Activated CD8-positive, alpha-beta memory T cell treated with anti-CD3 and anti-CD28 coated beads, Interleukin-2, amount 50 U/mL, for 4 hours (primary cell): Measurements from ENCODE around the gene ZDHHC13.

Experiments
- DNase-seq: peaks from one replicate; pipeline ENCODE4 v3.0.0-alpha.2; 2020

Gene ZDHHC13

GRCh38 chr11:19173004-19173689, 56.2 kb downstream of the ZDHHC13 start:
- no peak for DNase-seq

DNA sequence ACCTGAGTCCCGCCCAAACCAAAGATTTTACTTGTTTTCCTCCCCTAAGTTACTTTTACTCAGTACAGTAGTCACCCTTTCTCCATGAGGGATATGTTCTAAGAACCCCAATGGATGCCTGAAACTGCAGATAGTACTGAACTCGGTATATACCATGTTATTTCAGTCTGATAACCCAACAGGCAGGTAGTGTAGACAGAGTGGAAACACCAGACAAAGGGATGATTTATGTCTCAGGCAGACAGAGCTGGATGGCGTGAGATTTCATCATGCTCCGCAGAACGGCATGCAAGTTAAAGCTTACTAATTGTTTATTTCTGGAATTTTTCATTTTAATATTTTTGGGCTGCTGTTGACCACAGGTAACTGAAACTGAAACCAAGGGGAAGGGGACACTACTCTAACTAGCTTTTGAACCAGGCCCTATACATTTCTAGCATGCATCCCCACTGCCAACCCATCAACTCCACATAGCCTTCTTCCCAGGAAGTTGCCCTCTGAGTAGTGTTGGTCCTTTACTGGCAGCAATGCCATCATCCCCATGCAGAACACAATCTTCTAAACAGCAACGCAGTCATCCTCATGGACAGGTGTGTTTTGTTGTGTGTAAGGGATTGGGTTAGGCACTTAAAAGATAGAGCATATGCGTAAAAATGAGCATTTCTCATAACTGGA, 57.1 kb downstream of the ZDHHC13 start:
- DNase-seq = no peak

DNA sequence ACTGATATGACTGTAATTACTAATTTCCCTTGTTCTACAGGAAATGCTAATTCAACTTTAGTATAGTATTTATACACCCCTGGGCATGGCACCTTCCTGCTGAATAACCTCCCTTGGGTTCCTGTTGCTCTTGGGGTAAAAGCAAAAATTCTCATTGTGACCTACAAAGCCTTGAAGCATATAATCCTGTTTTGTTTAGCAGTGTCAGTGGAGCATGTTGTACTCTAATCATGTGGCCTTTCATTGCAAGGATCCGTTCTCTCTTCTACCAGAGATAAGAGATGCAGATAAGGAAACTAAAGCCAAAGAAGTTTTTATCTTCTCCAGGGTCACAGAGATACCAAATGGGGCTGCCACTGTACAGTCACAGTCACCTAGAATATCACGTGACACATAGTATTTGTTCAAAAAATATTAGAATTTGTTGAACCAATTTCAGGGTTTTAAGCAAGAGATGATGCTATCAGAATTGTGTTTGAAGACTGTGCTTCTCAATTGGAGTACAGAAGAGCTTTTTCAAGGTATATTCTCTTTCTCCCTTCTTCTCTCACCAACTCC, 59.7 kb downstream of the ZDHHC13 start:
- DNase-seq = no peak

- no peak for DNase-seq
These were observed 64.7 kb downstream of the ZDHHC13 start for GRCh38 chr11:19181531-19182261.

GRCh38 chr11:19183646-19184045, 66.7 kb downstream of the ZDHHC13 start:
- DNase-seq = no peak

- no peak for DNase-seq
These were observed 68.1 kb downstream of the ZDHHC13 start for GRCh38 chr11:19185036-19185435.

- DNase-seq = no peak
These were observed 68.6 kb downstream of the ZDHHC13 start for GRCh38 chr11:19185516-19186052.

GRCh38 chr11:19187114-19187832, 70.3 kb downstream of the ZDHHC13 start:
- DNase-seq = no peak

GRCh38 chr11:19187833-19188258, 70.9 kb downstream of the ZDHHC13 start:
- DNase-seq = no peak

DNA sequence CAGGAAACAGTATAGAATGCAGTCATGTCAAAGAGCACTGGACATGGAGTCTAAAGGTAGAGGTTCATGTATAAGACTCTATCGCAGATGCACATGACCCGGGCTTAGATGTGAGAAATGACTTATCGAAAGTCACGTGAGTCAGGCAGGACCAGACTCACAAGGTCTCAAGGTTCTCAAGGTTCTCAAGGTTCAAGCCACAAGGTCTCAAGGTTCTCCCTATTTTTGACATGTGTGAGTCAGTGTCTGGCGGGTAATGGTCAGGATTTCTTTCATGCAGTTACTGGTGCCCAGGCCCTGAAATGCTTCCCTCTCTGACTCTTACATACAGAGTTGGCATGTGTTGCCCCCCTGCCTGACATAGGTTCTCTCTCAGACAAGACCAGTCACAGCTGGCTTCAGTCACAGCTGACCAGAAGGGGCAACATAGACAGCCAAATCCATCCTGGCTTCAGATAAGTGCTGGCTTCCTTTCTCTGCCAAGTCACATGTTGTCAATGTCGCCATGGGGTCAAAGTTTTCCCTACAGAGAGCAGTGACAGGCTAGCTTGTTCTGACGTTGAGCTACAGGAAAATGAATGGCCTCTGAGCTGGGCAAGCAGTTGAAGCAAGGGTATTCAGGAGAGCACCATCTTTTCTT, 74.7 kb downstream of the ZDHHC13 start:
- no peak for DNase-seq

DNA sequence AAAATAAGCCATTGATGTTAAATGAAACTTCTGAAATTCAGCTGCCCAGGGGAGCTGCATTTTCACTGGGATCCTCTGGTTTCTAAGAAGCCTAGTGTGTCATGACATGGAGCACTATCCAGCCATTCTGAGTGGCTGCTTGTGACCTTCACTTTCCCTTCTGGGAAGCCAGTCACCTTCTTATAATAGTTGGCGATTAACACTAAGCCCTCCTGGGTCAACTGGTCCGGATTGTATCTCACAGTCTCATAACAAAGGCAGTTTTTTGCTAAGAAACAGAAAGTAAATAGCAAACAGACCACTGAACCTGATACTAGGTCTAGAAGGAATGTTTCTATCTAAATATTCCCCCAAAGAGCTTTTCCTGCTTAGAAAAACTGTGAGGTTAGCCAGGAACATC, 76.9 kb downstream of the ZDHHC13 start:
- DNase-seq = no peak

DNA sequence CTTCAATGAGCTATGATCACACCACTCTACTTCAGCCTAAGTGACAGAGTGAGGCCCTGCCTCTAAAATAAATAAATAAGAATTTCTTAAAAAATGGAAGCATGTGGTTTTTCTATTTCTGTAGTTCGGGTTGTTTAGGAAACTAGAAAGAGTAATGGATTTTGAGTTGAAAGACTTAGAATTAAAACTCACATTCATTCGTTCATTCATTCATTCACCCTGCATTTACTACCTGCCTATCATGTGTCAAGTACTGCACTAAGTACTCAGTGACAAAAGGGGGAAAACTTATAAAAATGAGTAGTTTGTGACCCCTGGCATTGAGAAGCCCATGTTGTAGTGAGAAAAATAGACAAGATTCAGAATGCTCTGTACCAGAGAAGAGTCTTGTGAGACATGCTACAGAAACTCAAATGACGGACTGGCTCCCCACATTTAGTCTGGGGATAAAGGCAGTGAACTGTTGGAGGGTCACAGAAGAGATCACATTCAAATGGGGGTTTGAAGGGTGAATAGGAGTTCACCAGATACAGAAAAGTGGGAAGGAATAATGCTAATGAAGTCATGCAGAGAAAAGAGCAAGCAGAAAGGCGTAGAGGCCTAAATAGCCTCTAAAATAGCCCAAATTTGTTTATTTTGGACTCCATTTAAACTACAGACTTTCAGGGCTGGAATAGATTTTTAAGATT, 77.8 kb downstream of the ZDHHC13 start:
- DNase-seq = no peak

DNA sequence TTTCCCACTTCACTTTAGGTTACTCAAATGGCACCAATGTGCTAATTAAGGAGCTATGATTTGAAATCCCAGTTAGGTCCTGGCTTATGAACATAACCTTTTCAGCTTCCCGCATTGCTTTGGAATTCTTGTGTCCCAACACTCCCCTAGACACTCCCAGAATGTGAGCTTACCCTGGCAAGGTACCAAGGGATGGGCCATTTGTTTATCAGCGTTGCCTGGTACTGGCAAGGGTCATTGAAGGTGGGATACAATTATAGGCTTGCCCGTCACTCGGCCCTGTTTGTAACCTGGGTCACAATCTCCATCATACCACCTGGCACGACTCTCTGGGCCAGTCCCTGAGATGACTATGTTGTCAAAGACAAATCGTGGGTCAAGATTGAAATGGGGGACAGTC, 79.5 kb downstream of the ZDHHC13 start:
- DNase-seq = no peak

GRCh38 chr11:19199048-19199447, 82.1 kb downstream of the ZDHHC13 start:
- no peak for DNase-seq

DNA sequence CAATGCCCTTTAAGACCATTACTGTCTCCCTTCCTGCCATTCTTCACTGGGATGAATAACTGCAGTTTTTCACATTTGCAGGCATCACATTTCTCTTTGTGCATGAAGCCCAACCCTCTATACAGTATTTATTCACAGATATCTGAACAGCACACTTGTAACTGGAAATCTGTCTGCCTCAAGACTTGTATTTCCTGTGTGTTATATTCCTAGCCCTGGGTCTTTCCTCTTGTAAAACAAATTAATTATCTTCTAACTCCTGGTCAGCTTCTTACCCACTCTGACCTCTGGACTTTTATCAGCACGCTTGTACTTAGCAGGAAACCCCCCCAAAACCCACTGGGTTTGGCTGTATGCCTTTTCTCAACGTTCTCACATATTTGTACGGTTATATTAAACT, 82.8 kb downstream of the ZDHHC13 start:
- no peak for DNase-seq

DNA sequence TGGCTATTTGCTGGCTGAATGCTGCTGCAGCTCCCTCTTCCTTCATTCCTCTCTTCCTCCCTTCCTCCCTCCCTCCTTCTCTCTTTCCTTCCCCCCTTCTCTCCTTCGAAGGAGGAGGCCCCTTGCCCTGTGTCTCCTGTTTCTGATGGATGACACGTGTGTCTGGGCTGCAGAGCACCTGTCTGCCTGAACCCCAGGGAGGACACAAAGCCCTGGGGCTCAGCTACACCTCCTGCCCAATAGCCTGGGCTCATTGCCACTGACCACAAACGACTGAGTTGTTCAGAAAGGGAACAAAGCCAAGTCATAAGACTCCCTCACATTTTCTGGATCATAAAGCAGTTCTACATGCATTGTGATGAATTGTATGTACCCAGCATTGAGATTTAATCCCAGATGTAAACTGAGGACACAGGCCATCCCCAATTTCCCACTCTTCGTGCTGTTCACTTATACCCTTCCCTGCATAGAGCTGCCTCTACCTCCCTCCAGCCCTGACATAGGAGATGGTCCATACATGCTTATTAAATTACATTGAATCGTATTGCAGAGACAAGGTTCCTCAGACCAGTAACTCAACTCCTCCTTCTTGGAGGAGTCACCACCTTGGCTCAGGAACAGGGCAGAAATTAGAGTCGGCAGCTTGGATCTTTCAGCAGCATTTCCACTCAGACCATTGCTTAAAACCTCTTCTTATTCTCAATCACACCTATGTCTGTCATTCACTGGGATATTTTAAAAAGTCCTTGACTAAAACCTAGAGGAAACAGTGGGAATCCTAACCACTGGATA, 83.6 kb downstream of the ZDHHC13 start:
- no peak for DNase-seq

DNA sequence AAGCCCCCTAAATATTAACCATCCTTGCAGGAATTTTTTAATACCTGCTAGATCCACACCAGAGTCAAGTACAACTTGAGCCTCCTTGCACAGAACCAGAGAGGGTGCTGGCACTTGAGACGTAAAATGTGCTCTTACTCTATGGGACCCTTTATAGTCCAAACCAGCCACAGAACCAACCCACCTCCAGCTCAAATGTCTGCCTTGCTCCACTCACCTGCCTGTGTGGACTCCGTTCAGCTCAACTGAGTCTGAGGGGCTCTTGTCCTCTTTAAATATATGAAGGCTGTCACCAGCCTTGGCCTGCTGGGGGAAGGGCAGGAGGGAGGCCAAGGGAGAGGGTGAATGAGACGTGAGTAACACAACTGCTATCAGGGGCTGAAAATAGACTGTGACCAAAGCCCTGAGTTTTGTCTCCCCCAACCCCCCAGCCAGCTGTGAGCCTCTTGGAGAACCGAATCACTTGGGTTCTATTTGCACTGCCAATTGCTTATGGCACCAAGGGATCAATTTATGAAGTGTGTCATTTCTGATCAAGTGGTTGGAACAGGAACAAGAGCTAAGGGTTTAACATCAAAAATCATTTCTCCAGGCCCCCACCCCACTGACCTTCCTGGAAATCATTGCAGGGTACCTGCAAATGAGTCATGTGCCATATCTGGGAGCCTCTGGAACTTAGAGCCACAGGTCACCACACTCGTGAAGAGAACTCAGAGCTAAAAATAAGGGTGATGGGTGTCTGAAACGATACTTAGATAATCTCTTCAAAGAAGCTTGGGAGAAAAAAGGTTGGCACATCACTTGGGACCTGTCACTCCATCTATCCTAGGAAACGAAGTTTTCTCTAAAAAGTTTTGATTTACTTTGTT, 85.0 kb downstream of the ZDHHC13 start, which contains the start of gene CSRP3:
CSRP3 (minus strand) TSS at position 247 of the 869 bp plus-strand sequence. CDS start 9,535 bp downstream, outside the sequence.
- DNase-seq = no peak

GRCh38 chr11:19204836-19205235, 87.9 kb downstream of the ZDHHC13 start:
- no peak for DNase-seq

DNA sequence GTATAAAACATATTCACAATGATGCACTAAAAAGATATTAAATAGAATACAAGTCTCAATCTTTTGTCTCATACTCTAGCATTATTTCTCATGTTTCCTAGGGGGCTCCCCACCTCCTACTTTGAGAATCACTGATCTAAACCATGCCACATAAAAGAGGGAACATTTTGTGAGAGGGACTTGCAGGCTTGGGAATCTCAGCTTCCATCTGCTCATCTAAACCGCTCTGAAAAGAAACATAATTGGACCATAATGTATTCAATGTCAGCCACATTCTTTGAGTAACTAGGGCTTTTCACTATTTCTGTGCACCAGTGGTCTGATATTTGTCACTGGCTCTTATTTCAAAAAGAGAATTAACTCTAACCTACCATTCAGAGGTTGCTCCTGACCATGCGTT, 91.2 kb downstream of the ZDHHC13 start:
- no peak for DNase-seq
